HEK293 (cell line): Measurements from ENCODE around the gene TMEM196.
"Not testable (repeated sequence)": the region's sequence is repeated elsewhere in the genome, so short reads cannot be mapped to it uniquely, and the experiment has no call there.

ENCODE experiments used
- CTCF ChIA-PET: fragments of 350-600 bp; formaldehyde crosslinking; extraction: SDS; loops from one replicate; lab custom pipeline; 2021; ENCODE audit warnings: antibody characterized with exemption; lab: Yijun Ruan, JAX
- POLR2A ChIA-PET: fragments of 300-600 bp; formaldehyde crosslinking; extraction: SDS; loops from one replicate; lab custom pipeline; 2020; ENCODE audit warnings: antibody characterized with exemption, inconsistent platforms; lab: Yijun Ruan, JAX
- H3K27ac ChIP-seq: fragments of 200-500 bp; sonication (Bioruptor generic); 2 replicates; pipeline ENCODE4 v1.5.1; 2014; ENCODE audit warnings: low read depth, low read length, control low read depth, inconsistent platforms; ENCODE audit errors: extremely low read depth
- H3K36me3 ChIP-seq, 2 experiments: fragments of 200-500 bp in 1 of 2; sonication (Bioruptor generic) in 1 of 2; 1 replicate in 1 of 2; 2 replicates in 1 of 2; pipeline ENCODE4 v1.5.1; 2014 to 2017; ENCODE audit warnings: inconsistent platforms in 2 of 2, low read length in 2 of 2; ENCODE audit not compliant: control insufficient read depth in 2 of 2, insufficient read depth in 1 of 2
- H3K4me1 ChIP-seq: fragments of 200-500 bp; sonication (Bioruptor generic); 2 replicates; pipeline ENCODE4 v1.5.1; 2014; ENCODE audit warnings: mild to moderate bottlenecking, low read length, inconsistent platforms; ENCODE audit not compliant: control insufficient read depth, insufficient read depth
- H3K4me3 ChIP-seq: 2 replicates; pipeline ENCODE4 v1.5.1; 2011; ENCODE audit warnings: low read depth, mild to moderate bottlenecking, control low read depth, low read length, moderate library complexity
- H3K9me3 ChIP-seq: fragments of 200-500 bp; sonication (Bioruptor generic); 2 replicates; pipeline ENCODE4 v1.5.1; 2014; ENCODE audit warnings: low read depth, low read length, inconsistent platforms; ENCODE audit not compliant: control insufficient read depth, insufficient read depth
- KLF1 ChIP-seq: fragments of 450-650 bp; formaldehyde crosslinking; IDR thresholded peaks from 2 replicates; pipeline ENCODE4 v1.5.1; 2016; ENCODE audit warnings: missing biosample characterization, missing genetic modification characterization
- KLF17 ChIP-seq: fragments of 450-650 bp; formaldehyde crosslinking; IDR thresholded peaks from 2 replicates; pipeline ENCODE4 v1.5.1; 2016; ENCODE audit warnings: missing biosample characterization, missing genetic modification characterization
- KLF7 ChIP-seq: fragments of 450-650 bp; formaldehyde crosslinking; IDR thresholded peaks from 2 replicates; pipeline ENCODE4 v1.5.1; 2016; ENCODE audit warnings: missing biosample characterization, missing genetic modification characterization, borderline replicate concordance
- KLF8 ChIP-seq: fragments of 450-650 bp; formaldehyde crosslinking; IDR thresholded peaks from 2 replicates; pipeline ENCODE4 v1.5.1; 2016; ENCODE audit warnings: missing biosample characterization, missing genetic modification characterization
- SCRT1 ChIP-seq: fragments of 450-650 bp; formaldehyde crosslinking; IDR thresholded peaks from 2 replicates; pipeline ENCODE4 v1.5.1; 2016; ENCODE audit warnings: missing biosample characterization, missing genetic modification characterization, borderline replicate concordance
- SCRT2 ChIP-seq: fragments of 450-650 bp; formaldehyde crosslinking; IDR thresholded peaks from 2 replicates; pipeline ENCODE4 v1.5.1; 2016; ENCODE audit warnings: missing biosample characterization, missing genetic modification characterization
- TSHZ1 ChIP-seq: fragments of 450-650 bp; formaldehyde crosslinking; IDR thresholded peaks from 2 replicates; pipeline ENCODE4 v1.5.1; 2016; ENCODE audit warnings: missing biosample characterization, missing genetic modification characterization, borderline replicate concordance
- YY1 ChIP-seq: fragments of 450-650 bp; formaldehyde crosslinking; IDR thresholded peaks from 2 replicates; pipeline ENCODE4 v1.5.1; 2018; ENCODE audit warnings: missing biosample characterization, missing genetic modification characterization
- ZEB2 ChIP-seq: fragments of 450-650 bp; formaldehyde crosslinking; IDR thresholded peaks from 2 replicates; pipeline ENCODE4 v1.5.1; 2016; ENCODE audit warnings: missing biosample characterization, missing genetic modification characterization
- ZFP41 ChIP-seq: fragments of 450-650 bp; formaldehyde crosslinking; IDR thresholded peaks from 2 replicates; pipeline ENCODE4 v1.5.1; 2016; ENCODE audit warnings: missing biosample characterization, missing genetic modification characterization, borderline replicate concordance
- ZNF175 ChIP-seq: fragments of 450-650 bp; formaldehyde crosslinking; IDR thresholded peaks from 2 replicates; pipeline ENCODE4 v1.5.1; 2016; ENCODE audit warnings: missing biosample characterization, missing genetic modification characterization
- ZNF221 ChIP-seq: fragments of 450-650 bp; formaldehyde crosslinking; IDR thresholded peaks from 2 replicates; pipeline ENCODE4 v1.5.1; 2017; ENCODE audit warnings: missing biosample characterization, missing genetic modification characterization, borderline replicate concordance
- ZNF404 ChIP-seq: fragments of 450-650 bp; formaldehyde crosslinking; IDR thresholded peaks from 2 replicates; pipeline ENCODE4 v1.5.1; 2017; ENCODE audit warnings: missing biosample characterization, missing genetic modification characterization
- ZNF423 ChIP-seq: fragments of 450-650 bp; formaldehyde crosslinking; IDR thresholded peaks from 2 replicates; pipeline ENCODE4 v1.5.1; 2016; ENCODE audit warnings: missing biosample characterization, missing genetic modification characterization
- ZNF549 ChIP-seq: fragments of 450-650 bp; IDR thresholded peaks from 2 replicates; pipeline ENCODE4 v1.5.1; 2018; ENCODE audit warnings: missing biosample characterization, missing genetic modification characterization, mild to moderate bottlenecking, inconsistent platforms, moderate library complexity
- ZNF560 ChIP-seq: fragments of 450-650 bp; formaldehyde crosslinking; IDR thresholded peaks from 2 replicates; pipeline ENCODE4 v1.5.1; 2017; ENCODE audit warnings: missing biosample characterization, missing genetic modification characterization, borderline replicate concordance
- ZNF571 ChIP-seq: fragments of 450-650 bp; formaldehyde crosslinking; IDR thresholded peaks from 2 replicates; pipeline ENCODE4 v1.5.0; 2017; ENCODE audit warnings: missing biosample characterization, missing genetic modification characterization
- ZNF623 ChIP-seq: fragments of 450-650 bp; formaldehyde crosslinking; IDR thresholded peaks from 2 replicates; pipeline ENCODE4 v1.5.1; 2016; ENCODE audit warnings: missing biosample characterization, missing genetic modification characterization
- ZNF626 ChIP-seq: fragments of 450-650 bp; sonication (Bioruptor Pico); formaldehyde crosslinking; IDR thresholded peaks from 2 replicates; pipeline ENCODE4 v1.5.1; 2018; ENCODE audit warnings: missing biosample characterization, missing genetic modification characterization, inconsistent platforms
- ZNF629 ChIP-seq: fragments of 450-650 bp; formaldehyde crosslinking; IDR thresholded peaks from 2 replicates; pipeline ENCODE4 v1.5.1; 2017; ENCODE audit warnings: missing biosample characterization, missing genetic modification characterization
- ZSCAN16 ChIP-seq: fragments of 450-650 bp; formaldehyde crosslinking; IDR thresholded peaks from 2 replicates; pipeline ENCODE4 v1.5.1; 2016; ENCODE audit warnings: missing biosample characterization, missing genetic modification characterization
- TF ChIP-seq, protein P1 (sequence below): fragments of 450-650 bp; formaldehyde crosslinking; IDR thresholded peaks from 2 replicates; pipeline ENCODE4 v1.5.1; 2016; ENCODE audit warnings: missing biosample characterization, missing genetic modification characterization
- TF ChIP-seq, protein P2 (sequence below): fragments of 450-650 bp; formaldehyde crosslinking; IDR thresholded peaks from 2 replicates; pipeline ENCODE4 v1.5.1; 2017; ENCODE audit warnings: missing biosample characterization, missing genetic modification characterization
- TF ChIP-seq, protein P3 (sequence below): fragments of 450-650 bp; formaldehyde crosslinking; IDR thresholded peaks from 2 replicates; pipeline ENCODE4 v1.5.1; 2017; ENCODE audit warnings: missing biosample characterization, missing genetic modification characterization

TMEM196 gene

DNA sequence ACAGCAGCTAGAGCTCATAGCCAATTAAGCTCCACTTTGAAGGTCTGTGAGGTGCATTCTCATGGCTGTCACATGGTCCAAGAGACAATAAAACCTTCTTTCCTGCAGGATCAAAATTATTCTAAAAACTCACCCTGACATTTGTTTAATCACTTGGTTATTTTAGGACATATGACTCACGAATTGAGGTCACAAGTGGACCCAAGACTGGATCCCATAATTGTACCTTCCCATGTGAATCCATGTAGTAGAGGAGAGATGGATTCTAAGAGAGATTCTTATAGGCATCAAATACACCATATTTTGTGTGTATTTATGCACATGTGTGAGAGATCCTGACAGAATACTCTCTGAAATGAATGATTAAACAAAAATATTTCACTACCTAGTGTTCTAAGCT, 82.7 kb downstream of the TMEM196 start:
- no peak for TF ChIP-seq ZNF560 (tag by site-specific recombination)
- no peak for TF ChIP-seq KLF17 (tag by site-specific recombination)
- TF ChIP-seq TSHZ1 (tag by site-specific recombination): no peak
- no peak for TF ChIP-seq SCRT1 (tag by site-specific recombination)
- no peak for TF ChIP-seq ZNF571 (tag by site-specific recombination)
- no peak for TF ChIP-seq KLF7 (tag by site-specific recombination)
- TF ChIP-seq, protein P1, sequence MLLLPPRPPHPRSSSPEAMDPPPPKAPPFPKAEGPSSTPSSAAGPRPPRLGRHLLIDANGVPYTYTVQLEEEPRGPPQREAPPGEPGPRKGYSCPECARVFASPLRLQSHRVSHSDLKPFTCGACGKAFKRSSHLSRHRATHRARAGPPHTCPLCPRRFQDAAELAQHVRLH (tag by site-specific recombination): no peak
- TF ChIP-seq ZNF404 (tag by site-specific recombination): no peak
- no peak for TF ChIP-seq ZNF629 (tag by site-specific recombination)
- no peak for TF ChIP-seq ZNF623
- TF ChIP-seq KLF1 (tag by site-specific recombination): no peak
- no peak for TF ChIP-seq SCRT2 (tag by site-specific recombination)
- no peak for TF ChIP-seq KLF8 (tag by site-specific recombination)
- no peak for TF ChIP-seq ZEB2 (tag by site-specific recombination)
- Histone ChIP-seq H3K4me1 (no peaks in the 10 kb centered on the region), H3K4me3 (no peak overlapping the region), H3K27ac (no peak overlapping the region), H3K9me3 (no peaks in the 10 kb centered on the region), H3K36me3 (peaks cover 0 to 1% of the 10 kb centered on the region in 2 experiments; a peak in 1 of 3 replicates)
- CTCF ChIA-PET: no interaction called here
- POLR2A ChIA-PET: no interaction called here

GRCh38 chr7:19689130-19689529, 84.3 kb downstream of the TMEM196 start:
- POLR2A ChIA-PET, H3K27ac ChIP-seq, CTCF ChIA-PET, H3K4me1 ChIP-seq, H3K4me3 ChIP-seq, H3K9me3 ChIP-seq, H3K36me3 ChIP-seq: not testable (repeated sequence)
- 0 out of 2 replicates have a peak, but pooled peaks have one; percentile 16 for TF ChIP-seq YY1 (tag by site-specific recombination)

GRCh38 chr7:19681596-19681995, 91.8 kb downstream of the TMEM196 start:
- no peaks in the 10 kb centered on the region for H3K4me1 ChIP-seq
- no peak overlapping the region for H3K27ac ChIP-seq
- POLR2A ChIA-PET: no interaction called here
- CTCF ChIA-PET: no interaction called here
- no peak for TF ChIP-seq ZFP41 (tag by site-specific recombination)
- TF ChIP-seq, protein P2, sequence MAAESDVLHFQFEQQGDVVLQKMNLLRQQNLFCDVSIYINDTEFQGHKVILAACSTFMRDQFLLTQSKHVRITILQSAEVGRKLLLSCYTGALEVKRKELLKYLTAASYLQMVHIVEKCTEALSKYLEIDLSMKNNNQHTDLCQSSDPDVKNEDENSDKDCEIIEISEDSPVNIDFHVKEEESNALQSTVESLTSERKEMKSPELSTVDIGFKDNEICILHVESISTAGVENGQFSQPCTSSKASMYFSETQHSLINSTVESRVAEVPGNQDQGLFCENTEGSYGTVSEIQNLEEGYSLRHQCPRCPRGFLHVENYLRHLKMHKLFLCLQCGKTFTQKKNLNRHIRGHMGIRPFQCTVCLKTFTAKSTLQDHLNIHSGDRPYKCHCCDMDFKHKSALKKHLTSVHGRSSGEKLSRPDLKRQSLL (tag by site-specific recombination): no peak
- TF ChIP-seq ZNF175 (tag by site-specific recombination): no peak
- TF ChIP-seq ZNF221 (tag by site-specific recombination): no peak
- no peak for TF ChIP-seq ZSCAN16 (tag by site-specific recombination)
- no peak for TF ChIP-seq ZNF626
- no peak for TF ChIP-seq ZNF549 (tag by site-specific recombination)
- no peak for TF ChIP-seq ZNF423
- TF ChIP-seq, protein P3, sequence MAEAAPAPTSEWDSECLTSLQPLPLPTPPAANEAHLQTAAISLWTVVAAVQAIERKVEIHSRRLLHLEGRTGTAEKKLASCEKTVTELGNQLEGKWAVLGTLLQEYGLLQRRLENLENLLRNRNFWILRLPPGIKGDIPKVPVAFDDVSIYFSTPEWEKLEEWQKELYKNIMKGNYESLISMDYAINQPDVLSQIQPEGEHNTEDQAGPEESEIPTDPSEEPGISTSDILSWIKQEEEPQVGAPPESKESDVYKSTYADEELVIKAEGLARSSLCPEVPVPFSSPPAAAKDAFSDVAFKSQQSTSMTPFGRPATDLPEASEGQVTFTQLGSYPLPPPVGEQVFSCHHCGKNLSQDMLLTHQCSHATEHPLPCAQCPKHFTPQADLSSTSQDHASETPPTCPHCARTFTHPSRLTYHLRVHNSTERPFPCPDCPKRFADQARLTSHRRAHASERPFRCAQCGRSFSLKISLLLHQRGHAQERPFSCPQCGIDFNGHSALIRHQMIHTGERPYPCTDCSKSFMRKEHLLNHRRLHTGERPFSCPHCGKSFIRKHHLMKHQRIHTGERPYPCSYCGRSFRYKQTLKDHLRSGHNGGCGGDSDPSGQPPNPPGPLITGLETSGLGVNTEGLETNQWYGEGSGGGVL (tag by site-specific recombination): no peak
- no peaks in the 10 kb centered on the region for H3K36me3 ChIP-seq
- H3K9me3 ChIP-seq: no peaks in the 10 kb centered on the region
- no peak overlapping the region for H3K4me3 ChIP-seq
